Measurements from ENCODE around the gene MT1X.

Gene MT1X

GRCh38 chr16:56649820-56650219 lies 32.5 kb upstream of the MT1X start:
- H3K4me2 ChIP-seq (ENCODE audit: low read length) = no peak overlapping the region
- H3K27me3 ChIP-seq (ENCODE audit: low read depth, low read length) = peaks cover 38% of the 10 kb centered on the region
- TF ChIP-seq EZH2phosphoT487 (IDR thresholded peaks at IDR 0.05; ENCODE audit: low read depth) = no peak
- TF ChIP-seq, protein P1, sequence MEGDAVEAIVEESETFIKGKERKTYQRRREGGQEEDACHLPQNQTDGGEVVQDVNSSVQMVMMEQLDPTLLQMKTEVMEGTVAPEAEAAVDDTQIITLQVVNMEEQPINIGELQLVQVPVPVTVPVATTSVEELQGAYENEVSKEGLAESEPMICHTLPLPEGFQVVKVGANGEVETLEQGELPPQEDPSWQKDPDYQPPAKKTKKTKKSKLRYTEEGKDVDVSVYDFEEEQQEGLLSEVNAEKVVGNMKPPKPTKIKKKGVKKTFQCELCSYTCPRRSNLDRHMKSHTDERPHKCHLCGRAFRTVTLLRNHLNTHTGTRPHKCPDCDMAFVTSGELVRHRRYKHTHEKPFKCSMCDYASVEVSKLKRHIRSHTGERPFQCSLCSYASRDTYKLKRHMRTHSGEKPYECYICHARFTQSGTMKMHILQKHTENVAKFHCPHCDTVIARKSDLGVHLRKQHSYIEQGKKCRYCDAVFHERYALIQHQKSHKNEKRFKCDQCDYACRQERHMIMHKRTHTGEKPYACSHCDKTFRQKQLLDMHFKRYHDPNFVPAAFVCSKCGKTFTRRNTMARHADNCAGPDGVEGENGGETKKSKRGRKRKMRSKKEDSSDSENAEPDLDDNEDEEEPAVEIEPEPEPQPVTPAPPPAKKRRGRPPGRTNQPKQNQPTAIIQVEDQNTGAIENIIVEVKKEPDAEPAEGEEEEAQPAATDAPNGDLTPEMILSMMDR (IDR thresholded peaks at IDR 0.05; ENCODE audit: low read depth, low read length) = no peak
- no peak overlapping the region for H2AFZ ChIP-seq (ENCODE audit: low read depth, low read length)
- H3K9me3 ChIP-seq (ENCODE audit: insufficient read depth, low read length) = no peaks in the 10 kb centered on the region
- H4K20me1 ChIP-seq (ENCODE audit: insufficient read depth, low read length) = no peaks in the 10 kb centered on the region
- H3K36me3 ChIP-seq (replicated peaks; ENCODE audit: low read depth, low read length) = no peaks in the 10 kb centered on the region
- H3K79me2 ChIP-seq (ENCODE audit: low read length) = no peaks in the 10 kb centered on the region
- H3K9ac ChIP-seq (ENCODE audit: low read length) = no peak overlapping the region
- no peak overlapping the region for H3K27ac ChIP-seq (ENCODE audit: low read length)
- peaks cover 2% of the 10 kb centered on the region; the same call in 1 of the 2 replicates for H3K4me1 ChIP-seq (ENCODE audit: low read length)
- H3K4me3 ChIP-seq (ENCODE audit: low read length) = no peak overlapping the region

DNA sequence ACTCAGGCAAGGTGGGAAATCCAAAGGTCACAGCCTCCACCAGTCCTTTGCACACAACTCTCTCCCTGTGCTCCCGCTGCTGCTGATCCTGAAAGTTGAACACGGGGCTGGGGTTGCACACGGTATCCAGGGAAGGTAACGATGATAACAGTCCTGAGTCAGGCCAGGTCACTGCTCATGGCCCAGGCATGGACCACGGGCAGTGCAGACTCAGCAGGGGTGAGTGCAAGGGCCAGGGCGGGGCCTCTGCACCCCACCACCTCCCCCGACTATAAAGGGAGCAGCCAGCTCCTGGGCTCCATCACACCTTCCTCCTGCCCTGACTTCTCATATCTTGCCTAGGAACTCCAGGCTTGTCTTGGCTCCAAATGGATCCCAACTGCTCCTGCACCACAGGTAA lies 30.7 kb upstream of the MT1X start, which contains the start of gene MT1B:
Gene MT1B (plus strand): TSS at position 301 of the 400 bp plus-strand sequence. CDS start 68 bp downstream, at position 369.
- H4K20me1 ChIP-seq (ENCODE audit: insufficient read depth, low read length) = no peaks in the 10 kb centered on the region
- H3K27me3 ChIP-seq (ENCODE audit: low read depth, low read length) = peaks cover 28% of the 10 kb centered on the region
- H3K4me2 ChIP-seq (ENCODE audit: low read length) = no peak within 1 kb of the TSS
- TF ChIP-seq EZH2phosphoT487 (IDR thresholded peaks at IDR 0.05; ENCODE audit: low read depth) = no peak
- TF ChIP-seq, protein P1 (IDR thresholded peaks at IDR 0.05; ENCODE audit: low read depth, low read length) = no peak
- peaks cover 2% of the 10 kb centered on the region; the same call in 1 of the 2 replicates for H3K4me1 ChIP-seq (ENCODE audit: low read length)
- H3K9ac ChIP-seq (ENCODE audit: low read length) = no peak within 1 kb of the TSS
- no peak within 1 kb of the TSS for H3K4me3 ChIP-seq (ENCODE audit: low read length)
- H3K9me3 ChIP-seq (ENCODE audit: insufficient read depth, low read length) = no peaks in the 10 kb centered on the region
- H3K27ac ChIP-seq (ENCODE audit: low read length) = no peak within 1 kb of the TSS
- no peak within 1 kb of the TSS for H2AFZ ChIP-seq (ENCODE audit: low read depth, low read length)
- H3K79me2 ChIP-seq (ENCODE audit: low read length) = no peaks in the 10 kb centered on the region
- no peaks in the 10 kb centered on the region for H3K36me3 ChIP-seq (replicated peaks; ENCODE audit: low read depth, low read length)

GRCh38 chr16:56652600-56652999 lies 29.7 kb upstream of the MT1X start:
- Histone ChIP-seq H2AFZ (ENCODE audit: low read depth, low read length) (no peak overlapping the region), H3K9ac (ENCODE audit: low read length) (no peak overlapping the region)
- TF ChIP-seq, protein P1 (IDR thresholded peaks at IDR 0.05; ENCODE audit: low read depth, low read length) = no peak
- TF ChIP-seq EZH2phosphoT487 (IDR thresholded peaks at IDR 0.05; ENCODE audit: low read depth) = no peak

GRCh38 chr16:56653218-56653617 lies 29.1 kb upstream of the MT1X start:
- no peak overlapping the region for H3K27ac ChIP-seq (ENCODE audit: low read length)
- H3K4me1 ChIP-seq (ENCODE audit: low read length) = peaks cover 5% of the 10 kb centered on the region; the same call in 1 of the 2 replicates
- H3K9ac ChIP-seq (ENCODE audit: low read length) = no peak overlapping the region
- H3K79me2 ChIP-seq (ENCODE audit: low read length) = no peaks in the 10 kb centered on the region
- no peak overlapping the region for H2AFZ ChIP-seq (ENCODE audit: low read depth, low read length)
- no peak overlapping the region for H3K4me2 ChIP-seq (ENCODE audit: low read length)
- H3K27me3 ChIP-seq (ENCODE audit: low read depth, low read length) = peaks cover 17% of the 10 kb centered on the region
- H4K20me1 ChIP-seq (ENCODE audit: insufficient read depth, low read length) = no peaks in the 10 kb centered on the region
- no peak overlapping the region for H3K4me3 ChIP-seq (ENCODE audit: low read length)
- no peaks in the 10 kb centered on the region for H3K9me3 ChIP-seq (ENCODE audit: insufficient read depth, low read length)
- TF ChIP-seq, protein P1 (IDR thresholded peaks at IDR 0.05; ENCODE audit: low read depth, low read length) = no peak
- no peak for TF ChIP-seq EZH2phosphoT487 (IDR thresholded peaks at IDR 0.05; ENCODE audit: low read depth)
- H3K36me3 ChIP-seq (replicated peaks; ENCODE audit: low read depth, low read length) = no peaks in the 10 kb centered on the region

More at GRCh38 chr16:56652600-56652999, 29.7 kb upstream of the MT1X start:
- no peaks in the 10 kb centered on the region for H4K20me1 ChIP-seq (ENCODE audit: insufficient read depth, low read length)
- peaks cover 2% of the 10 kb centered on the region; the same call in 1 of the 2 replicates for H3K4me1 ChIP-seq (ENCODE audit: low read length)
- H3K4me2 ChIP-seq (ENCODE audit: low read length) = no peak overlapping the region
- no peak overlapping the region for H3K27ac ChIP-seq (ENCODE audit: low read length)
- no peaks in the 10 kb centered on the region for H3K9me3 ChIP-seq (ENCODE audit: insufficient read depth, low read length)
- peaks cover 18% of the 10 kb centered on the region for H3K27me3 ChIP-seq (ENCODE audit: low read depth, low read length)
- no peak overlapping the region for H3K4me3 ChIP-seq (ENCODE audit: low read length)
- no peaks in the 10 kb centered on the region for H3K36me3 ChIP-seq (replicated peaks; ENCODE audit: low read depth, low read length)
- no peaks in the 10 kb centered on the region for H3K79me2 ChIP-seq (ENCODE audit: low read length)
